Naive B cell (primary cell): ENCODE results near the gene HOXB4. TPM values are rescaled to one million over a fixed set of nuclear protein-coding genes. Genes with fewer than 3 reads are reported as not detected.

Experiments used
- ATAC-seq, 2 donors: fragments of 150-1000 bp; cut with Tn5 transposase; 2 replicates each; pipeline ENCODE4 v1.10.0; 2021; ENCODE audit warnings: low read depth in 2 of 2, mild to moderate bottlenecking in 2 of 2, moderate library complexity in 2 of 2
- DNase-seq: peaks from one replicate; pipeline ENCODE4 v3.0.0; 2022
- H3K27ac Mint-ChIP-seq, 6 donors: one replicate each; pipeline ENCODE4 v1.8.0; 2020 to 2022; ENCODE audit warnings: mild to moderate bottlenecking in 6 of 6, mixed read lengths in 6 of 6, moderate library complexity in 5 of 6, inconsistent platforms in 2 of 6
- H3K27me3 Mint-ChIP-seq, 3 donors: one replicate each; pipeline ENCODE4 v1.8.0; 2021 to 2022; ENCODE audit warnings: mixed read lengths in 3 of 3, mild to moderate bottlenecking in 1 of 3
- H3K36me3 Mint-ChIP-seq, 2 donors: one replicate each; pipeline ENCODE4 v1.8.0; 2020 to 2022; ENCODE audit warnings: mixed read lengths in 2 of 2, inconsistent platforms in 1 of 2, mild to moderate bottlenecking in 1 of 2
- H3K4me1 Mint-ChIP-seq, 3 donors: one replicate each; pipeline ENCODE4 v1.8.0; 2020 to 2022; ENCODE audit warnings: mixed read lengths in 3 of 3, inconsistent platforms in 1 of 3, mild to moderate bottlenecking in 1 of 3, moderate library complexity in 1 of 3
- H3K4me3 Mint-ChIP-seq, 8 donors: one replicate each; pipeline ENCODE4 v1.8.0; 2020 to 2022; ENCODE audit warnings: mild to moderate bottlenecking in 8 of 8, mixed read lengths in 8 of 8, moderate library complexity in 8 of 8, inconsistent platforms in 2 of 8
- H3K9me3 Mint-ChIP-seq, 7 donors: one replicate each; pipeline ENCODE4 v1.8.0; 2020 to 2022; ENCODE audit warnings: mixed read lengths in 7 of 7, mild to moderate bottlenecking in 5 of 7, inconsistent platforms in 2 of 7, moderate library complexity in 1 of 7
- polyA plus RNA-seq, 6 donors: library from polyadenylated mRNA; unstranded; fragments of 300-500 nt; fragmentation: Illumina TruSeq; gene quantifications; one replicate each; pipeline ENCODE4 v1.2.3, GENCODE V29; 2021; ENCODE audit warnings: low read depth in 6 of 6

The HOXB4 gene
- polyA plus RNA-seq, 6 donors from 2014 or later, result 0.07 to 0.25 TPM; not detected in 4

GRCh38 chr17:48619826-48620449, 41.8 kb upstream of the HOXB4 start:
- H3K27ac Mint-ChIP-seq, result peak overlapping the region in 3 of 6 donors; percentile 77 to 85 (median 80)
- ATAC-seq, result no peak
- DNase-seq, result no peak
- H3K4me1 Mint-ChIP-seq, result peaks cover 21 to 24% (median 23%) of the 10 kb centered on the region in 3 donors
- peaks cover 78 to 94% (median 93%) of the 10 kb centered on the region in 3 donors for H3K27me3 Mint-ChIP-seq
- peaks cover 0 to 5% of the 10 kb centered on the region in 2 donors for H3K36me3 Mint-ChIP-seq
- peaks cover 0 to 1% (median 0%) of the 10 kb centered on the region in 7 donors for H3K9me3 Mint-ChIP-seq
- peak overlapping the region in 2 of 8 donors; percentile 15 to 75 for H3K4me3 Mint-ChIP-seq

- DNase-seq, result peak; percentile 73
- peak overlapping the region in 5 of 6 donors; percentile 64 to 96 (median 77) for H3K27ac Mint-ChIP-seq
- peaks cover 33 to 37% (median 37%) of the 10 kb centered on the region in 3 donors for H3K4me1 Mint-ChIP-seq
Observed at GRCh38 chr17:48618256-48618896, 40.2 kb upstream of the HOXB4 start.

GRCh38 chr17:48617471-48618255, 39.5 kb upstream of the HOXB4 start:
- Mint-ChIP-seq H3K4me3 (peak overlapping the region in 4 of 8 donors; percentile 29 to 79 (median 69)), H3K27ac (peak overlapping the region in 4 of 6 donors; percentile 11 to 96 (median 80)), H3K4me1 (peaks cover 38 to 44% (median 44%) of the 10 kb centered on the region in 3 donors), H3K27me3 (peaks cover 79 to 97% (median 94%) of the 10 kb centered on the region in 3 donors), H3K36me3 (peaks cover 0 to 8% of the 10 kb centered on the region in 2 donors), H3K9me3 (peaks cover 0 to 2% (median 0%) of the 10 kb centered on the region in 7 donors)
- DNase-seq (no peak), ATAC-seq (no peak)

More at GRCh38 chr17:48618256-48618896, 40.2 kb upstream of the HOXB4 start:
- Mint-ChIP-seq H3K36me3 (peaks cover 0 to 8% of the 10 kb centered on the region in 2 donors), H3K27me3 (peaks cover 79 to 97% (median 94%) of the 10 kb centered on the region in 3 donors), H3K9me3 (peaks cover 0 to 2% (median 0%) of the 10 kb centered on the region in 7 donors), H3K4me3 (peak overlapping the region; percentile 18 to 83 (median 60))
- peak; percentile 69 to 77 for ATAC-seq

GRCh38 chr17:48616717-48617470, 38.7 kb upstream of the HOXB4 start:
- ATAC-seq, result no peak
- Mint-ChIP-seq H3K36me3 (peaks cover 0 to 8% of the 10 kb centered on the region in 2 donors), H3K27ac (peak overlapping the region in 4 of 6 donors; percentile 11 to 95 (median 82)), H3K4me1 (peaks cover 44 to 51% (median 50%) of the 10 kb centered on the region in 3 donors), H3K27me3 (peaks cover 75 to 96% (median 94%) of the 10 kb centered on the region in 3 donors), H3K4me3 (peak overlapping the region in 7 of 8 donors; percentile 28 to 72 (median 56)), H3K9me3 (peaks cover 0 to 2% (median 0%) of the 10 kb centered on the region in 7 donors)
- no peak for DNase-seq

- DNase-seq (no peak), ATAC-seq (no peak)
- Mint-ChIP-seq H3K27me3 (peaks cover 74 to 96% (median 94%) of the 10 kb centered on the region in 3 donors), H3K27ac (peak overlapping the region in 3 of 6 donors; percentile 89 to 97 (median 95)), H3K4me1 (peaks cover 51 to 57% (median 57%) of the 10 kb centered on the region in 3 donors), H3K9me3 (peaks cover 0 to 2% (median 0%) of the 10 kb centered on the region in 7 donors), H3K4me3 (peak overlapping the region in 4 of 8 donors; percentile 4 to 60 (median 28)), H3K36me3 (peaks cover 0 to 8% of the 10 kb centered on the region in 2 donors)
Observed at GRCh38 chr17:48615963-48616716, 38.0 kb upstream of the HOXB4 start.

GRCh38 chr17:48615047-48615962, 37.2 kb upstream of the HOXB4 start, which contains the start of gene HOXB8:
HOXB8 (minus strand) TSS chr17:48615292; CDS start chr17:48614704, 588 bp downstream.
- Mint-ChIP-seq H3K36me3 (peaks cover 0 to 8% of the 10 kb centered on the region in 2 donors), H3K4me1 (peaks cover 55 to 62% (median 61%) of the 10 kb centered on the region in 3 donors), H3K27me3 (peaks cover 75 to 95% (median 91%) of the 10 kb centered on the region in 3 donors), H3K4me3 (peak within 1 kb of the TSS; percentile 67 to 98 (median 86)), H3K9me3 (peaks cover 0 to 2% (median 0%) of the 10 kb centered on the region in 7 donors), H3K27ac (peak within 1 kb of the TSS in 5 of 6 donors; percentile 71 to 97 (median 89))
- ATAC-seq, result no peak
- no peak for DNase-seq

- ATAC-seq, result no peak
- H3K27me3 Mint-ChIP-seq, result peaks cover 74 to 92% (median 86%) of the 10 kb centered on the region in 3 donors
- peak overlapping the region; percentile 67 to 98 (median 90) for H3K4me3 Mint-ChIP-seq
- H3K4me1 Mint-ChIP-seq, result peaks cover 57 to 62% (median 58%) of the 10 kb centered on the region in 3 donors
- peaks cover 0 to 8% of the 10 kb centered on the region in 2 donors for H3K36me3 Mint-ChIP-seq
- H3K27ac Mint-ChIP-seq, result peak overlapping the region in 5 of 6 donors; percentile 67 to 97 (median 71)
- peaks cover 0 to 2% (median 0%) of the 10 kb centered on the region in 7 donors for H3K9me3 Mint-ChIP-seq
- no peak for DNase-seq
Observed at GRCh38 chr17:48613862-48614694, 35.9 kb upstream of the HOXB4 start.

GRCh38 chr17:48612854-48613691, 34.9 kb upstream of the HOXB4 start:
- H3K36me3 Mint-ChIP-seq, result peaks cover 0 to 8% of the 10 kb centered on the region in 2 donors
- peaks cover 67 to 89% (median 87%) of the 10 kb centered on the region in 3 donors for H3K27me3 Mint-ChIP-seq
- peak overlapping the region; percentile 81 to 98 (median 92) for H3K4me3 Mint-ChIP-seq
- ATAC-seq (peak; percentile 66 to 71), DNase-seq (no peak)
- H3K4me1 Mint-ChIP-seq, result peaks cover 48 to 53% (median 50%) of the 10 kb centered on the region in 3 donors
- H3K9me3 Mint-ChIP-seq, result peaks cover 0 to 2% (median 0%) of the 10 kb centered on the region in 7 donors
- peak overlapping the region in 5 of 6 donors; percentile 52 to 95 (median 74) for H3K27ac Mint-ChIP-seq

GRCh38 chr17:48612456-48612853, 34.3 kb upstream of the HOXB4 start:
- Mint-ChIP-seq H3K36me3 (peaks cover 0 to 8% of the 10 kb centered on the region in 2 donors), H3K27ac (peak overlapping the region in 5 of 6 donors; percentile 1 to 95 (median 71)), H3K4me3 (peak overlapping the region; percentile 69 to 98 (median 90)), H3K4me1 (peaks cover 48 to 56% (median 52%) of the 10 kb centered on the region in 3 donors), H3K9me3 (peaks cover 0 to 2% (median 0%) of the 10 kb centered on the region in 7 donors), H3K27me3 (peaks cover 70 to 89% (median 87%) of the 10 kb centered on the region in 3 donors)
- DNase-seq (no peak), ATAC-seq (peak in 1 of 2 donors; percentile 9)
